HG03025 (cell line): ENCODE measurements around the gene LNP1.
"Not testable (repeated sequence)": the region's sequence is repeated elsewhere in the genome, so short reads cannot be mapped to it uniquely, and the experiment has no call there.

Experiments
- ATAC-seq: cut with Tn5 transposase; IDR thresholded peaks from one replicate; pipeline ENCODE4 v1.9.1; 2021; ENCODE audit warnings: mild to moderate bottlenecking, moderate library complexity; ENCODE audit not compliant: unreplicated experiment, low FRiP score

LNP1 gene, protein sequence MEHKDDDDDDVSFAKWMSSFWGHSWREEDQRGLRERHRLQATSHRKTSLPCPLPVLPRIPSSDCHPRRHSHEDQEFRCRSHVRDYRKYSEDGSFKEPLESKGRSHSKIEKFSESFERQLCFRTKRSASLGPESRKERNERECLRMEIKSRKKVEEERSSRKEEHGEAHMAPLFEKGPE

DNA sequence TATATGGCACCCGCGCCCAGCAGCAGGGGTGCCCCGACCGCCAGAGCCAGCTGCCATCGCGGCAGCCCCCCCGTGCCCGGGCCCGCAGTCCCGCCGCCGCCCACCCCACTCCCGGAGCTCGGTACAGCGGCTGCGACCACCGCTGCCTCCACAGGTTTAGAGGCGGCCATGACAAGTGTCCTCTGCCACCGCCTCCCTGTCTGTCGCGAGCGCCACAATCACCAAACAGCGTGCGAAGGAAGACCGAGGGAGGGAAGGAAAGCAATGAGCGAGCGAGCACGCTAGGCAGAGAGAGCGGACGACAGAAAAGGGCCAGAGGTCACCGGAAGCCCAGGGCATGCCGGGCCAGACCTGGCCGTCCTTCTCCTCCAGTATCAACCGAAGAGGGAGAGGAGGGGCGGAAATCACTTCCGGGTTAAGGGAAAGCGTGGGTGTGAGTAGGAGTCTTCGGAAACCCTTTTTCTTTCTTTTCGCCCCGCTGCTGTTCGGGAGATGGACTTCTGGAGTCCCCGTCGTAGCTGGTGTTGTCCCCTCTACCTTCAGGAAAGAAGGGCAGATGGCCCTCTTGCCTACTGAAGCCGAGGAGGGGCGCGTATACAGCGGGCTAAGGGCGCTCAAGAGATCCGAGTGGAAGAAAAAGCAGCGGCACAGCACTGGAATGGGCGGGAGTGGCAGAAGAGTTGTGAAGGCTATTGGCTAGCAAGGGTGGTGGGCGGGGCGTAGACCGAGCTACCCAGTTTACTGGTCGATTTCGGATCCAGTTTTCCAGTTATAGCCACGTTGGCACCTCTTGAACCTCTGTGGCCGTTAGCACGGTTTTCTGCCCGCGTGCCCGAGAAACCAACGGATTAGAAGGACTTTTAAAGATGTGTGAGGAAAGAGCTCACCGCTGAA is at the start of gene LNP1, which contains the start of gene TOMM70:
Gene LNP1 (plus strand): TSS at position 760 of the 894 bp plus-strand sequence. CDS start 28,191 bp downstream, outside the sequence.
Gene TOMM70 (minus strand): TSS at position 310 of the 894 bp plus-strand sequence. CDS start 140 bp downstream, at position 170.
- ATAC-seq, result peak; percentile 96

GRCh38 chr3:100351770-100352169 is 49.6 kb upstream of the LNP1 start:
- not testable (repeated sequence) for ATAC-seq

DNA sequence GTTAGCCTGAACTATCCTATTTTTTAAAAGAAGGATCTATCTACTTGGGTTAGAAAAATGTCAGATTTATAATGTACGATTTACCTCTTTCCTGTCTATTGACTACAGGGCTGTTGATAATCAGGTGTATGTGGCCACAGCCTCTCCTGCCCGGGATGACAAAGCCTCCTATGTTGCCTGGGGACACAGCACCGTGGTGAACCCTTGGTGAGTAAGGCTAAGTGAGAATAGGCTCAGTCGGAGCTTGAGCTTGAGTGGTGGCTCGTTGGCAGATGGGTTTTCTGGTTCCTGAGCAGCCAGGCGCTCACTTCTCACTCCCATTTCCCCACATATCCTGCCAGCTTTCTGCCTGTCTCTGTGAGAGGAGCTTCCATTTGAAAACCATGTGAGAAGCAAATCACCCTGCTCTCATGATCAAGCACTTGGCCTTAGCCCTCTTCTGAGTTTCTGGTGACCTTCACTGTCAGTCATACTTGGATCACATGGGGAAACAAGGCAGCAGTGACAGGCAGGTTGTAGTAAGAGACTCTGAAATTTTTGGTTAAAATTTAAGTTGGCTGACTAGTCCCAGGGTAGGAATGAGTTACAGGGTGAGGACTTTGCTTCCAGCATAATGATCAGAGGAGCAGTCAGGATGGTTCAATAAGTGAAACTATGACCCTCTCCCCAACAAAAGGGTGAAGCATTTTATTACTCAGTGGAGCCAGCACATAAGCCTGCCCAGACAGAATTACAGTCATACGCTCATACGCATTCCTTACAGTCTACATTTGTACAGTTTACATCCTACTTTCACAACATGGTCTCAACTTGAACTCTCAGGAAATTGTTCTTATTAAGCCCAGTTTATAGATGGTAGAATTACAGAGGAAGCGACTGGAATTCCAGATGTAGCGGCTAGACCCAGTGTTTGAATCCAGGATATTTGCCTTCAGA is 48.8 kb upstream of the LNP1 start:
- no peak for ATAC-seq

DNA sequence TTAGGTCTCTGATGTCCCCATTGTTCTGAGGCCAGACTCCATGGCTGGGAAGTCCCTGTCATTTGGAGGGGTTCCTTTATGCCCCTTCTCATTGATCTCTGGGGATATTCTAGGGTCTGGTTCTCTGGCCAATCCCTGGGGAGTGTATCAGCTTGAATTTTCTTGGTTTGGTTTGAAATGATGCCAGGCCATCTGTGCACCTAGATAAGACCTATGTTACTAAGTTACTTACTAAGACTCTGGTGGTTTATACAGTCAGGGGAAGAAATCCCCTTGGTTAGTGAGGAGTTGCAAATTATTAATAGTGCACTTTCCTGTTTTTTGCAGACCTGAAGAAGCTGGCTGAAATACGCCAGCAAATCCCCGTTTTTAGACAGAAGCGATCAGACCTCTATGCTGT is 46.5 kb upstream of the LNP1 start:
- ATAC-seq, result no peak

DNA sequence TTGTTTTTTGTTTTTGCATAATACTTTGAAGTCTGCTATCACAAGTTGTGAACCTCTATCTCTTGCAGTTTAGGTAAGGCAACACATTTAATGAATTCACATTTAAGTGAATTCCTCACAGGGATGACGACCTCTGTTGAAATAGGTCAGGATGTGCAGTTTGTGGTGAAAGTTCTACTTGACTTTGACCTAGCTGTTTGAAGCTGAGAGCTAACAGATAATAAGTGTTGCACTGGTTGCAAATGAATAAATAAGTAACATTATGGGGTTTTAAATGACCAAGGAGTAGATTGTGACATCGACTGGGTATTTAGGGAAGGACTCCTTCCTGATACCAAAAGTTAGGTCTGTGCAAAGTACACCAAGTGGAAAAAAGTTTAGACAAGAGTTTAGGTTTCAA is 42.9 kb upstream of the LNP1 start:
- no peak for ATAC-seq

- no peak for ATAC-seq
These were observed 42.3 kb upstream of the LNP1 start for GRCh38 chr3:100359035-100359434.

DNA sequence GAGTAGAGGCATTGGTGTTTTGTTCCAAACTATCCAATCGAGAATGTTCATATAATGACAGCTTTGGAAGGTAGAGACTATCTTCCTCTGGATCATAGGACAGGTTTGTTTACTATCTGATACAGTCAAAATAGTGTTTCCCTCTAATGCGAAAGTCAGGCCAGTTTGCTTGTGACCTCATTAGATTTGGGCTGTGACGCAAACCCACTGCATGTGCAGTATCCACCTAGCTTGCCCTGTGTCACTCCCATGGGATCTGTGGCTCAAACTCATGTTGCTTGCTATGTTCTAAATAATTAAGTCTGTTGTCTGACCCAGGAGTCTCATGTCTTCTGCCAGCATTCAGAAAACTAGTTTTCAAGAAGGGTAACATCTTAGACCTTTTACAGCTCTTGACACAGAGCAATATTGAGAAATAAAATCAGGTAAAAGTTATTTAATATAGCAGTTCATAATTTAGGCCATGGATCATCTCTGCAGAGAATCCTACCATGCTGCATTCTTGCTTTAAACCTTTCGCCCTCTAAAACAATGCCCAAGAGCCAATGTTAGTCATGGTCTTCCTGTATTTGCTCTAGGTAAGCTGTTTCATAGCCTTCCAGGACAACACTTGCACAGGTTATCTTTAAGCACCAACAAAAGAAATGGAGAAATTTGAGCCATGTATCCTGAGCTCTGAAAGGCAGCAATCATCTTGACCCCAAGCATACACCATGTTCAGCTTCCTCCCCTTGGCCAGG is 40.4 kb upstream of the LNP1 start:
- ATAC-seq, result no peak

GRCh38 chr3:100361897-100362296 is 39.4 kb upstream of the LNP1 start:
- no peak for ATAC-seq

- no peak for ATAC-seq
These were observed 36.9 kb upstream of the LNP1 start for GRCh38 chr3:100364421-100364820.

GRCh38 chr3:100366424-100366823 is 34.9 kb upstream of the LNP1 start:
- no peak for ATAC-seq

DNA sequence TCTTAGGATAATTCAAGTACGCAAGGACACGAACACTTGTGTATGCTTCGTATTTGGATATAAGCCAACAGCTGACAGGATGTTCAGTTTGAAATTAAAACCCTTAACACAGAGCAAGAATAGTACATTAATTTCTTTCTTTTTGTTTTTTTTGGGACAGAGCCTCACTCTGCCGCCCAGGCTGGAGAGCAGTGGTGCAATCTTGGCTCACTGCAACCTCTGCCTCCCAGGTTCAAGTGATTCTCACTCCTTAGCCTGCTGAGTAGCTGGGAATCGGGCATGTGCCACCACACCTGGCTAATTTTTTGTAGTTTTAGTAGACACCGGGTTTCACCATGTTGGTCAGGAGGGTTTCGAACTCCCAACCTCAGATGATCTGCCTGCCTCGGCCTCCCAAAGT is 32.9 kb upstream of the LNP1 start:
- no peak for ATAC-seq

DNA sequence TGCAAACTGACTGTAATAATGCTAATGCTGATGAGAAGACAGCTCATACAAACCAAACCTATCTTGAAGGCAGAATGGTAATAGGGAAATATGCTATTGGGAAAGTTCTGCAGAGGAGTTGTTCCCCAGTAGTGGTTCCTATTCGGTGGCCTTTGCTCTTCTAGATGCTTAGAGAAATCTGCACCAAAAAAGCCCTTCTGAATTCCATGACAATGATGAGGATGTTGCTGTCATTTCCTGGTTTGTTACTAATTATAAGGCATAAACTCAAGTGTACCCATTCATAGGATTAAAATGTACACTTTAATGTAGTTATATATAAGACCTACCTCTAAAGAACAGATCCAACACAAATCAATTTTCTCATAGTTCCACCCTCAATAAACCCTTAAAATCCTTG is 30.6 kb upstream of the LNP1 start:
- no peak for ATAC-seq

GRCh38 chr3:100374521-100374920 is 26.8 kb upstream of the LNP1 start:
- no peak for ATAC-seq

DNA sequence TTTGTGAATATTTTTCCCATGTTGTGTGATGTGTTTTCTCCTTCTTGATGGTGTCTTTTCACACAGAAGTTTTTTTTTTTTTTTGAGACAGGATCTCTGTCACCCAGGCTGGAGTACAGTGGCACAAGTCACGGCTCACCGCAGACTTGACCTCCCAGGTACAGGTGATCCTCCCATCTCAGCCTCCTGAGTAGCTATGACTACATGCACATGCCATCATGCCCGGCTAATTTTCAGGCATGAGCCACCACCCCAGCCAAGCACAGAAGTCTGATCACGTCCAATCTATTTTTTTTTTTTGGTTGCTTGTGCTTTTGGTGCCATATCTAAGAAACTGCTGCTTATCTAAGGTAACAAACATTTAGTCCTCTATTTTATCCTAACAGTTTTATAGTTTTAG is 25.0 kb upstream of the LNP1 start:
- ATAC-seq, result no peak

DNA sequence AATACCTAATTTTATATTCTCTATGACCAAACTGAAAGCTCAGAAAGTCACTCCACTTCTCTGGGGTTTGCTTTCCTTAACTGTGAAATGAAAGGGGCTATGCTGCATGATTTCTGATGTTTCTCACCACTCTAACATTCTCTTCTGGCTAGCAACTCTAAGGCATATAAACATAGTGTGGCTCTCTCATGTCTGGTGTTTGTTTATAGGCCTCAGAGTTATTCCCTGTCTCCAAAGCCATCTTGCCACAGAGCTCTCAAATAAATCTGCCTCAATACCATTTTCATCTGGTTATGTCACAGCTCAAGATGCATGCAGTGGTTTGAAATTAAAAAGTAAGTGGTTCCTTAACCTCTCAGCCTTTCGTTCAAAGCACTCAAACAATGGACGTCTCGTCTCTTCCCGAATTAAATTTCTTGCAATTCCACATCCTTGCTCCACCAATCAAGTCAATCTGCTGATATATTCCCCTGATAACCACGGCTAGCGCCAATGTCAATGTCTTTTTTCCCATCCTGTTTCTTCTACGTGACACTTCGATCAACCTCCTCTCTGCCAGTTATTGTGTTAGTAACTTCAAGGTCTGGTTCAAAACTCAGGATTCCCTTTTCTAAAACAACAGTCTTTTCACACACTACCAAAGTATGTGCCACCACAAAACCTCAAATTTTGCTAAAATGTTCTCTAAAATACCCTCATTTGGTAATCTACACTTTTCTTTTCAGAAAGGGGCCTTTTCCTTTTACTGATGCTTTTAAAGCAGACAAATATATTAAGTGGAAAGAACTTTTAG is 16.4 kb upstream of the LNP1 start:
- no peak for ATAC-seq

- no peak for ATAC-seq
These were observed 14.8 kb upstream of the LNP1 start for GRCh38 chr3:100386437-100387074.

- no peak for ATAC-seq
These were observed 12.3 kb upstream of the LNP1 start for GRCh38 chr3:100389025-100389424.

- ATAC-seq, result no peak
These were observed 5.5 kb upstream of the LNP1 start for GRCh38 chr3:100395679-100396431.
